SH-SY5Y (cell line): ENCODE results near the gene KRT84.

ENCODE experiments used
- GATA2 ChIP-seq: IDR thresholded peaks from 2 replicates; pipeline ENCODE4 v1.6.1; 2011; ENCODE audit warnings: mild to moderate bottlenecking, low read depth, low read length
- GATA3 ChIP-seq: IDR thresholded peaks from 2 replicates; pipeline ENCODE4 v1.6.1; 2011; ENCODE audit warnings: low read depth, mild to moderate bottlenecking, low read length, moderate library complexity

- TF ChIP-seq GATA2 (no peak), GATA3 (no peak)
These were observed 53.6 kb downstream of the KRT84 start for GRCh38 chr12:52331833-52332232.
